ENCODE data around the gene FILIP1. TPM values are rescaled to one million over a fixed set of nuclear protein-coding genes. Genes with fewer than 3 reads are reported as not detected.

Gene FILIP1
- total RNA-seq, 1 donor from 2014 or later = under 0.01 TPM

GRCh38 chr6:75283907-75284631 lies 209.5 kb downstream of the FILIP1 start:
- DNase-seq (ENCODE audit: low read depth) (peak; percentile 17), FAIRE-seq (no peak)
- no peaks in the 10 kb centered on the region for H3K27me3 ChIP-seq (ENCODE audit: control insufficient read depth, insufficient read depth, low read length)
- no peak for TF ChIP-seq CTCF (IDR thresholded peaks at IDR 0.05; ENCODE audit: insufficient read depth, low read length, severe bottlenecking)
- peak overlapping the region; percentile 90 for H3K4me3 ChIP-seq (ENCODE audit: low read depth, low read length)
- H3K36me3 ChIP-seq (ENCODE audit: control insufficient read depth, insufficient read depth, low read length) = no peaks in the 10 kb centered on the region

GRCh38 chr6:75282706-75283105 lies 210.9 kb downstream of the FILIP1 start:
- Histone ChIP-seq H3K27me3 (ENCODE audit: control insufficient read depth, insufficient read depth, low read length) (no peaks in the 10 kb centered on the region), H3K4me3 (ENCODE audit: low read depth, low read length) (peak overlapping the region; percentile 17), H3K36me3 (ENCODE audit: control insufficient read depth, insufficient read depth, low read length) (no peaks in the 10 kb centered on the region)
- DNase-seq (ENCODE audit: low read depth) (peak; percentile 29), FAIRE-seq (no peak)
- no peak for TF ChIP-seq CTCF (IDR thresholded peaks at IDR 0.05; ENCODE audit: insufficient read depth, low read length, severe bottlenecking)

GRCh38 chr6:75281653-75282052 lies 211.9 kb downstream of the FILIP1 start:
- Histone ChIP-seq H3K27me3 (ENCODE audit: control insufficient read depth, insufficient read depth, low read length) (no peaks in the 10 kb centered on the region), H3K36me3 (ENCODE audit: control insufficient read depth, insufficient read depth, low read length) (no peaks in the 10 kb centered on the region), H3K4me3 (ENCODE audit: low read depth, low read length) (no peak overlapping the region)
- FAIRE-seq (no peak), DNase-seq (ENCODE audit: low read depth) (peak; percentile 30)
- TF ChIP-seq CTCF (IDR thresholded peaks at IDR 0.05; ENCODE audit: insufficient read depth, low read length, severe bottlenecking) = no peak

GRCh38 chr6:75280131-75280855 lies 213.3 kb downstream of the FILIP1 start:
- Histone ChIP-seq H3K4me3 (ENCODE audit: low read depth, low read length) (no peak overlapping the region), H3K36me3 (ENCODE audit: control insufficient read depth, insufficient read depth, low read length) (no peaks in the 10 kb centered on the region), H3K27me3 (ENCODE audit: control insufficient read depth, insufficient read depth, low read length) (no peaks in the 10 kb centered on the region)
- no peak for TF ChIP-seq CTCF (IDR thresholded peaks at IDR 0.05; ENCODE audit: insufficient read depth, low read length, severe bottlenecking)
- FAIRE-seq (no peak), DNase-seq (ENCODE audit: low read depth) (peak; percentile 52)

GRCh38 chr6:75279418-75279817 lies 214.2 kb downstream of the FILIP1 start:
- Histone ChIP-seq H3K36me3 (ENCODE audit: control insufficient read depth, insufficient read depth, low read length) (no peaks in the 10 kb centered on the region), H3K27me3 (ENCODE audit: control insufficient read depth, insufficient read depth, low read length) (no peaks in the 10 kb centered on the region), H3K4me3 (ENCODE audit: low read depth, low read length) (no peak overlapping the region)
- TF ChIP-seq CTCF (IDR thresholded peaks at IDR 0.05; ENCODE audit: insufficient read depth, low read length, severe bottlenecking) = no peak
- FAIRE-seq (no peak), DNase-seq (ENCODE audit: low read depth) (no peak)
